GF-D8 (cell line): Measurements from ENCODE around the gene PLCB1.
"Not testable (repeated sequence)": the region's sequence is repeated elsewhere in the genome, so short reads cannot be mapped to it uniquely, and the experiment has no call there.

Experiments
- DNase-seq: peaks from one replicate; lab custom pipeline; 2025; lab: John Stamatoyannopoulos, UW

PLCB1 gene

GRCh38 chr20:8786383-8786782 is 654.3 kb downstream of the PLCB1 start:
- no peak for DNase-seq

GRCh38 chr20:8787090-8787489 is 655.0 kb downstream of the PLCB1 start:
- no peak for DNase-seq

GRCh38 chr20:8788275-8788674 is 656.2 kb downstream of the PLCB1 start:
- no peak for DNase-seq

- no peak for DNase-seq
Observed at GRCh38 chr20:8788831-8789230, 656.8 kb downstream of the PLCB1 start.

- no peak for DNase-seq
Observed at GRCh38 chr20:8790442-8791074, 658.5 kb downstream of the PLCB1 start.

GRCh38 chr20:8795404-8795803 is 663.3 kb downstream of the PLCB1 start:
- no peak for DNase-seq

- DNase-seq: no peak
Observed at GRCh38 chr20:8796088-8796660, 664.1 kb downstream of the PLCB1 start.

- no peak for DNase-seq
Observed at GRCh38 chr20:8798505-8798904, 666.4 kb downstream of the PLCB1 start.

- no peak for DNase-seq
Observed at GRCh38 chr20:8800089-8800488, 668.0 kb downstream of the PLCB1 start.

- no peak for DNase-seq
Observed at GRCh38 chr20:8801686-8802085, 669.6 kb downstream of the PLCB1 start.

GRCh38 chr20:8803065-8803464 is 671.0 kb downstream of the PLCB1 start:
- DNase-seq: no peak

- DNase-seq: no peak
Observed at GRCh38 chr20:8803941-8804340, 671.9 kb downstream of the PLCB1 start.

- DNase-seq: no peak
Observed at GRCh38 chr20:8805737-8806442, 673.8 kb downstream of the PLCB1 start.

- DNase-seq: no peak
Observed at GRCh38 chr20:8807480-8808201, 675.6 kb downstream of the PLCB1 start.

GRCh38 chr20:8808202-8808535 is 676.1 kb downstream of the PLCB1 start:
- no peak for DNase-seq

- no peak for DNase-seq
Observed at GRCh38 chr20:8809107-8809953, 677.3 kb downstream of the PLCB1 start.

- no peak for DNase-seq
Observed at GRCh38 chr20:8811801-8812594, 679.9 kb downstream of the PLCB1 start.

- no peak for DNase-seq
Observed at GRCh38 chr20:8812817-8813216, 680.8 kb downstream of the PLCB1 start.

- no peak for DNase-seq
Observed at GRCh38 chr20:8815208-8815607, 683.1 kb downstream of the PLCB1 start.

- no peak for DNase-seq
Observed at GRCh38 chr20:8829256-8829655, 697.2 kb downstream of the PLCB1 start.

GRCh38 chr20:8834294-8834693 is 702.2 kb downstream of the PLCB1 start:
- not testable (repeated sequence) for DNase-seq
